HG02678 (cell line): ENCODE results near the gene DSG1.
"Not testable (repeated sequence)": the region's sequence is repeated elsewhere in the genome, so short reads cannot be mapped to it uniquely, and the experiment has no call there.

Experiments used
- ATAC-seq: cut with Tn5 transposase; IDR thresholded peaks from one replicate; pipeline ENCODE4 v1.9.1; 2021; ENCODE audit warnings: mild to moderate bottlenecking, moderate library complexity; ENCODE audit not compliant: unreplicated experiment

The DSG1 gene

DNA sequence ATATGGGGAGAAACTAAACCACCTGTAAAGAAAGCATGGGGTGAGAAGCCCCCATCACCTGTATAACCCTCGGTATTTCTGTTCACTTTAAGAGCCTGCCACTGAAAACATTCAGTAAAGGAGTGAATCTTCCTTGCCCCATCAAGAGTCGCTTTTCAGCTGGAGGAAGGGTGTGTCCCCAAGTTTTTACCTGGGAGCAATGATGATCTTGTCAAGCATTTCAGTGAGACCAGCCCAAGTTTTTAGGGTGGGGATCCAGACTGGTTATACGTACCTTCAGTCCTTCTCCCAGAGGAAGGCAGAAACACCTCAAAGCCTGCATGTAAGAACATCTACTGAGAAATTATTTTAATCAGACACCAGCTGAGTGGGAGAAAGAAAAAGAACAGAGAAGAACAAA lies at the start of gene DSG1:
TSS of gene DSG1 (plus strand) at position 301 of the 400 bp plus-strand sequence. CDS start 141 bp downstream, outside the sequence.
- ATAC-seq: no peak

- peak; percentile 38 for ATAC-seq
Measured at GRCh38 chr18:31268985-31269406, 49.0 kb upstream of the DSG1 start.

GRCh38 chr18:31269566-31269965 lies 48.4 kb upstream of the DSG1 start:
- no peak for ATAC-seq

DNA sequence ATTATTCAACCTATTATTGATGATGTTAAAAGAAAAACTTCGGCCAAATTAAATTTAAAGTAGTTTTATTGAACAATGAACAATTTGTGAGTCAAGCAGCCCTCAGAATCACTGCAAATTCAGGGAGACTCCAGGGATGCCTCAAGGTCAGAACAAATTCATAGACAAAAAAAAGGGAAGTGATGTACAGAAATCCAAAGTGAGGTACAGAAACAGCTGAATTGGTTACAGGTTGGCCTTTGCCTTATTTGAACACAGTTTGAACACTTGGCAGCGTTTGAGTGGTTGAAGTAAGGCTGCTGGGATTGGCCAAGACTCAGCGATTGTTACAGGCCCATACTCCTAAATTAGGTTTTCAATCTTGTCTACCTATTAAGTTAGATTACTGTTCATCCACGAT lies 47.4 kb upstream of the DSG1 start:
- no peak for ATAC-seq

- no peak for ATAC-seq
Measured at GRCh38 chr18:31273812-31274527, 44.0 kb upstream of the DSG1 start.

GRCh38 chr18:31274931-31275330 lies 43.0 kb upstream of the DSG1 start:
- ATAC-seq: no peak

DNA sequence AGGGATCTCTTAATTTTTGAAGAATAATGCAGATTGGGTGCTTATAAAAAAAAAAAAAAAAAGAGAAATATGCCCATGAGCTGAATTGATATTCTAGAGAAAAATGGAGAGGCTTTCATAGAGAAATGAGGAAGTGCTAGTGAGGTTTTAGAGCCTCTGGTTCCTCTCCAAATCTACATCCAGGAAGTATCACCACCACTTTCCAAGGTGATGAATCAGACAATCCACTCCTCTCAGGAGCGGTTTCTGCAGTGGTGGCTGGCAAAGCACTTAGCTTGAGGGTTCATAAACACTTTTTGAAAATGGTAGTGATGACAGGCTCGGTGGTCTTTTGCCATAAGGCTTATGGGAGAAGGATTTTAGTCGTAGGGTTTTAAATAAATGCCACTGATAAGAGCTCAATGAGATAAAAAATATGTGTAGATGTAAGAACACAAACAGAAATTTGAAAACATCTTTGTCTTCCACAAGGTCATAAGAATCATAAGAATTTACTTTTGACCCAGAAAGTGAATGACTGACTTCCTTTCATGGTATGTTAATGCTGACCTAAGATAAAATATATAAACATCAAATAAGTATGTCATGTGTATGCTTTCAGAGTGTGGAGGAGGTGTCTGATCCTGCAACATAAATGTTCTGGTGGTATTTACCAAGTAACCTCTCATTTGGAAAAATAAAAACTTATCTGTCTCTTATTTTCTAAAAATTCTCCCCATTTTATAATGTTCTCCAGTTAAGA lies 42.1 kb upstream of the DSG1 start:
- ATAC-seq: no peak

GRCh38 chr18:31278609-31279071 lies 39.3 kb upstream of the DSG1 start:
- ATAC-seq: no peak

DNA sequence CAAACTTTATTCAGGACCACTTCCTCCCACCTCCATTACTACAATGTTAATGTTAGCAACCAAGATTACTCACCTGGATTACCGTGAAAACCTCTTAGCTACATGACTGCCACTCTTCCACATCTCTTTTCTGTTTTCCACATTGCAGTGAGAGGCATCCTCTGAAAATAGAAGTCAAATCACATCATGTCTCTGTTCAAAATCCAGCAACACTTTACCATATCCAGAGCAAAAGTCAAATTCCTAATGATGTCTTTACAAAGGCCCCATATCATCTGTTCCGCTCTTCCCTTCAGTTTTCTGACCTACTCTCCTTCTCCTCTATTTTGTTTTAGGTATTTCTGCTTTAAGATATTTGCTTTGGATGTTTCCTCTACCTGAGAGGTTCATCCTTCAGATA lies 37.5 kb upstream of the DSG1 start:
- ATAC-seq: no peak

GRCh38 chr18:31281437-31281836 lies 36.5 kb upstream of the DSG1 start:
- ATAC-seq: no peak

DNA sequence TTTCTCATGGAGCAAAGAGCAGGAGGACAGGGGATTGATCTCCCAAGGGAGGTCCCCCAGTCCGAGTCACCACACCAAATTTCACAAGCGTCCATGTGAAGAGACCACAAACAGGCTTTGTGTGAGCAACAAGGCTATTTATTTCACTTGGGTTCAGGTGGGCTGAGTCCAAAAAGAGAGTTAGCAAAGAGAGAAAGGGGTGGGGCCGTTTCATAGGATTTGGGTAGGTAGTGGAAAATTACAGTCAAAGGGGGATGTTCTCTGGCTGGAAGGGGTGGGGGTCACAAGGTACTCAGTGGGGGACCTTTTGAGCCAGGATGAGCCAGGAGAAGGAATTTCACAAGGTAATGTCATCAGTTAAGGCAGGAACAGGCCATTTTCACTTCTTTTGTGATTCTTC lies 28.5 kb upstream of the DSG1 start:
- not testable (repeated sequence) for ATAC-seq

GRCh38 chr18:31291688-31292087 lies 26.3 kb upstream of the DSG1 start:
- no peak for ATAC-seq

DNA sequence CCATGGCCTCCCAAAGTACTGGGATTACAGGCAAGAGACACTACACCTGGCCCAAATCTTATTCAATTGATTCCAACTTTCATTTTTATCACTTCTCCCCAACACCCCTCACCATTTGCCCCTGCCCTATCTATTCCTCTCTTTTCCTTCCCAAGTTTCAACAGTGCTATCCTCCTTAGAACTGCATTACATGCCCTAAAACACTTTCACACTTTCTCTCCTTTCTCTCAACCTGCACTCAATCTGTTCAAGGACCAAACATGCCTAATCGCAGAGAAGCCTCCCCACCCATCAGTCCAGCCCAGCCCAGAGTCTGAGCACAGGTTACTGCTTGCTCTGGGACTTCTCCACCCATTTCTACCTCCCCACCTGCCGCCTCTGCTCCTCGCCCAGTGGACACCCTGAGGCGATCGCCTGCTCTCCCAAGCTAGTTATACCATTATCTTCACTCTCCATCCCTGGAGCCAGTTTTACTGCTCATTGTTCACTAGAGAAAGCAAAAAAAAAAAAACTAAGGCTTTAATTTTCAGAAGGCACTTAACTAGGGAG lies 23.7 kb upstream of the DSG1 start:
- no peak for ATAC-seq

GRCh38 chr18:31297248-31297647 lies 20.7 kb upstream of the DSG1 start:
- no peak for ATAC-seq

DNA sequence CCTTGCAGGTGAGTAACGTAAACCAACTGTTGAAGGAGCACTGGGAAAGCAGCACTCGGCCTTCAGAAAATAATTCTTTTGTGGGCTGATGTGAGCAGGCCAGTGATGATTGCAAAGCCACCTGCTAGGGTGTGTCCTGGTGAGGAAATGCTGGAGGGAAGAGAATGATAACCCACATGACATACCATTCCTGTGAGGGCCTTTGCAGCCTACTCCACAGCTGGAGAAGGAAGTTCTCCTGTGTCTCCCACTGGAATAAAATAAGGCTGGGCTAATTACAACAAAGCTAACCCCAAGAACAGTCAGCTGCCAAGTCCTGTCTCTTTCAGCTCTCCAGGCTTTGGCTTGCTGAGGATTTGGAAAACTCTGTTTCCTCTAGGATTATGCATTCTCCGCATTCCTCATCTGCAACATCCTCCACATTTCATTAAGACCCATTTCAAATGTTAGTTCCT lies 16.7 kb upstream of the DSG1 start:
- ATAC-seq: no peak

DNA sequence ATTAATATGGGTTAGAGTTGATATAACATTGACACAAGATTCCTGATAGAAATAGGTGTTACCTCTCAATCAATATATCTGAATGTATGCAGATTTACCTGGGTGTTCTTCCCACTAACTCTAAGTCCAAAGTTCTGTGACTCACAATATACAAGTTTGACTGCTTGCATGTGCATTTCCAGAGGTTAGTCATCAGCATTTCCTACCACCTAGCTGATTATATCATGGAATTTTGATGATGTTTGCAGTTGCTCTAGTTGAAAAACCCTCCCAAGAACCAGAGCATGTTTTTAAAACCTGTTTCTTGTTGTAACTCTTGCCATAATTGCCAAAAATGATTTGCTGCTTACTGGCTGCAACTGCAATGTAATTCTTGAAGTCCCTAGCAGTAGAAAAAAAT lies 15.0 kb upstream of the DSG1 start:
- ATAC-seq: no peak

DNA sequence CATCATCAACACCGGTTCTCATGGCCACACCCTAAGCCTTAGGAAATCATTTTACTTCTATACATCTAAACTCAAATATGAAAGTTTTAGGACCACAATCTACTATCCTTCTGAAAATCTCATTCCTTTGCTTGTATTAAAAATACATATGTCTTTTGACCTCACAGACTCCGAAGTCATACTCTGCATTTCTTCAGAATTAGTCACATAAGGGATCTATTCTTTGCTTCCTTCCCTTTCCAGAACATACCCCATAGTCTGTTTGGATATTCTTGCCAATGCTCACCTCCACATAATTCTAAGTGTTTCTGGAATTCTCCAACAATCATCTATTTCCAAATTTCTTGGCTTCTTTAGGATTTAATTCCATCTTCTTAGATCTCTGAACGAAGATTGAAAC lies 14.2 kb upstream of the DSG1 start:
- no peak for ATAC-seq

DNA sequence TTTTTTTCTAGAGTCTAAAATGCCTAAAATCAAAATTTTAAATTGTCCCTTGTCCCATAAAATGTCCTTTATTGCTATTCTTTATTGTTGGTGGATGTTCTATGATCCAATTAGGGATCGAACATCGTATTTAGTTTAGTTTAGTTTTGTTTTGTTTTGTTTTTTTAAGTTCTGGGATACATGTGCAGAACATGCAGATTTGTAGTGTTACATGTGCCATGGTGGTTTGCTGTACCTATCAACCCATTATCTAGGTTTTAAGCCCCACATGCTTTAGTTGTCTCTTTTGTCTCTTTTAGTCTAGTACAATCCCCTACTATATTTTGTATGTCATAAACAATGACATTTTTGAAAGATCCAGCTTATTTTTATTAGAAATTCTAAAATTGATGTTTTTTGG lies 8.8 kb upstream of the DSG1 start:
- ATAC-seq: no peak

GRCh38 chr18:31316974-31317373 lies 986 bp upstream of the DSG1 start:
- ATAC-seq: no peak

GRCh38 chr18:31321719-31322118 lies 3.8 kb downstream of the DSG1 start:
- ATAC-seq: no peak

- no peak for ATAC-seq
Measured at GRCh38 chr18:31325051-31325450, 7.1 kb downstream of the DSG1 start.
